ENCODE results near the gene PACS1.
"Not testable (repeated sequence)": the region's sequence is repeated elsewhere in the genome, so short reads cannot be mapped to it uniquely, and the experiment has no call there.

PACS1 gene

GRCh38 chr11:66230156-66230555 is 160.1 kb downstream of the PACS1 start:
- no peak for DNase-seq

- DNase-seq = no peak
Observed at GRCh38 chr11:66230978-66231377, 160.9 kb downstream of the PACS1 start.

GRCh38 chr11:66231561-66231960 is 161.5 kb downstream of the PACS1 start:
- no peak for DNase-seq

DNA sequence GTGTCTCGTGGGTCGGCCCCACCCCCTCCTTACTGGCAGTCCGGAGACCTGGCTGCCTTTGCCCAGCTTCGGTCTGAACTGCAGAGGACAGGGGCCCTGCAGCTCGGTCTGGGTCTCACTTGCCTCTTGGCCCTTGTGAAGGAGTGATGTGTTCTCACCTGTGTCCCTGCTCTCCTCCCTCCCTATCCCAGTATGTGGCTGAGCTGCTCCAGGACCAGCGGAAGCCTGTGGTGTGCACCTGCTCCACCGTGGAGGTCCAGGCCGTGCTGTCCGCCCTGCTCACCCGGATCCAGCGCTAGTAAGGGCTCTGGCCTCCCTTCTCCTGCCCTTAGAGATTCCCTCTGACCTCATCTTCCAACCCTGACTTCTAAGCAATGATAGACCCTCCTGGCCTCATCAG is 162.7 kb downstream of the PACS1 start:
- no peak for DNase-seq

DNA sequence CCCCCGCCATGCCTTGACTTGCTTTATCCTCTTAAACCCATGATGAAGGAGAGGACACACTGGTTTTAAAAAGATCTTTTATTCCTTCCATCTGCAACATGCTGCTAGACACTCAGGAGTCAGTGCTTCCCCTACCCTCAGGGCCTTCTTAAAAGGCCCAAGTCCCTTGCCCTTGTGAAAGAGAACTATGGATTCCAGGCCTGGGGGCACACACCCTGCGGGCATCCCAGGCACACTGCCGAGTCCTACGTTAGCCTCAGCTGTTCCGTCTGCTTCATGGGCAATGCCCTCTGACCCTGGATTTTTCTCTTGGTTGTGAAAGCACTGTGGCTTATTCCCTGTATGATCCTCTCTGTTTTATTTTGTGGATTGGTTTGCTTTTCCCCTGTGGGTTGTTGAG is 163.2 kb downstream of the PACS1 start:
- no peak for DNase-seq

- DNase-seq = no peak
Observed at GRCh38 chr11:66235141-66235540, 165.1 kb downstream of the PACS1 start.

DNA sequence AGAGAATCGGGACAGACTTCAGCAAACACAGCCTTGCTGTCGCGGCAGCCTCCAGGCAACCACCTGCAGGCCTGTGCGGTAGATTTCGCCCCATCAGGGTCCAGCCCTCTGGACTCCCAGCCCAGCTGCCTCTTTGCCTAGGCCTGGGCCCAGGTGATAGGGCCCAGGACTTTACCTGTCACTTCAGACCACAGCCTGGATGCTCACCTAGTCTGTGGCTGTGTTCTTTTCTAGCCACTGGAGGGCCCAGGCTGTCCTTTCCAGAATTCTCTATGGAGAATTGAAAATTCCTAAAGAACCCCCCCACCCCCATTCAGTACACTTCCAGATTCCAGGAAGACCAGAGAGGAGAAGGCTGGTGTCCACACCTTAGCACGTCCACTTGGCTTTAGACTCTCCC is 167.8 kb downstream of the PACS1 start:
- no peak for DNase-seq

GRCh38 chr11:66238786-66239413 is 168.8 kb downstream of the PACS1 start:
- DNase-seq = no peak

- no peak for DNase-seq
Observed at GRCh38 chr11:66239511-66239910, 169.4 kb downstream of the PACS1 start.

- no peak for DNase-seq
Observed at GRCh38 chr11:66239998-66240780, 170.1 kb downstream of the PACS1 start.

GRCh38 chr11:66240781-66241136 is 170.7 kb downstream of the PACS1 start:
- DNase-seq = no peak

DNA sequence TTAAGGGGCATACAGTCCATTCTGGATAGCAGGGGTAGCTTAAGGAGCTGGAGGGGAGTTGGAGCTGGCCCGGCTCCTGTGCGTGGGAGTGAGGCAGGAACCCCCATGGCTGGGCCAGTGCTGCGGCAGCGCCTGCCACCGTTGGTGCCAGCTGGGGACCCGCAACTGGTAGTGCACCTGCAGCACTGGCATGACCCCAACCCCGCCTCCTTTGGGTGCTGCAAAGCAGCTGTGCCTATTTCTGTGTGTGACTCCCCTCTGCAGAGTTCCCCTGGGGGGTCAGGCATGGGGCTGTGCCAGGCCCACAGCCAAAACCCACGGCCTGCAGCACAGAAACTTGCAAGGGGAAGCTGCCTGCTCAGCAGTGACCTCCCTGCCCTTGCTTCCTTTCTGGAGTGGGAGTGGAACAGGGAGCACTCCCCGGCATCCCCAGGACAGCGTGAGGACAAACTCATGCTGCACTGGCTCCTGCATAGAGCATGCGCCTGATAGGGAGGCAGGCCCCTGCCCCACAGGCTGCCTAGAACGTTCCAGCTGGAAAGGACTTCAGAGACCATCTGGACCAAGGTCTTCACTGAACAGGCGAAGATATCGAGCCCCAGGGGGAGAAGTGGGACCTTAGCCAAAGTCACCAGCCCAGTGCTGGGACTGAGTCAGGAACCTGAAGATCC is 172.2 kb downstream of the PACS1 start:
- no peak for DNase-seq

- no peak for DNase-seq
Observed at GRCh38 chr11:66243782-66244535, 173.9 kb downstream of the PACS1 start.

- no peak for DNase-seq
Observed at GRCh38 chr11:66247295-66247694, 177.2 kb downstream of the PACS1 start.

DNA sequence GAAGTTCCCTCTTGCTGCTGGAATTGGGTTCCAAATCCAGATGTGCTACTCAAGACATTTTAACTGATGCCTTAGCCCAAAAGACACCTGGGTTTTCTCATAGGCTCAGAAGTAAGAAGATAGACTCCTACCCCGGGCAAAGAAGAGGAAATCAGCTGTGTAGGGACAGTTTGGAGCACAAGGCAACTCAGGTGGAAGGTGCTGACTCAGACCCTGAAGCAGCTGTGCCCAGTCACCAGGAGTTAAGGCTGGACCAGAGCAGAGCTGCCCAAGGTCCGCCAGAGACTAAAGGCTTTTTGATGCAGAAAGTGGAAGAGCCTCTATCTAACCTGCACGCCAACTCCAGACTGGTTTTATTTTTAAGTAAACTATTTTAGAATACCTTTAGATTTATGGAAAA is 177.7 kb downstream of the PACS1 start:
- no peak for DNase-seq

GRCh38 chr11:66248903-66249302 is 178.8 kb downstream of the PACS1 start:
- DNase-seq = no peak

- DNase-seq = no peak
Observed at GRCh38 chr11:66251809-66252208, 181.7 kb downstream of the PACS1 start.

DNA sequence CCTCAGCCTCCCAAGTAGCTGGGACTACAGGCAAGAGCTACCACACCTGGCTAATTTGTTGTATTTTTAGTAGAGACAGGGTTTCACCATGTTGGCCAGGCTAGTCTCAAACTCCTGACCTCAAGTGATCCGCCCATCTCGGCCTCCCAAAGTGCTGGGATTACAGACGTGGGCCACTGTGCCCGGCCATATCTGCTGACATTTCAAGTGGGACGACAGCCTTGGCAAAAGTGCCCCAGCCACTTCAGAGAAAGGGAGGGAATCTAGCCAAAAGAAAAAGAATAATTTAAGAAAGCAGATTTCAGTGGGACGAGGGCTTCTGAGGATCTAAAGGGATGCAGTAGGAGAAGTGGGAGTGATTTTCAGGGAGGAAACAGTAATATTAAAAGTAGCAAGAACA is 183.0 kb downstream of the PACS1 start:
- DNase-seq = not testable (repeated sequence)

DNA sequence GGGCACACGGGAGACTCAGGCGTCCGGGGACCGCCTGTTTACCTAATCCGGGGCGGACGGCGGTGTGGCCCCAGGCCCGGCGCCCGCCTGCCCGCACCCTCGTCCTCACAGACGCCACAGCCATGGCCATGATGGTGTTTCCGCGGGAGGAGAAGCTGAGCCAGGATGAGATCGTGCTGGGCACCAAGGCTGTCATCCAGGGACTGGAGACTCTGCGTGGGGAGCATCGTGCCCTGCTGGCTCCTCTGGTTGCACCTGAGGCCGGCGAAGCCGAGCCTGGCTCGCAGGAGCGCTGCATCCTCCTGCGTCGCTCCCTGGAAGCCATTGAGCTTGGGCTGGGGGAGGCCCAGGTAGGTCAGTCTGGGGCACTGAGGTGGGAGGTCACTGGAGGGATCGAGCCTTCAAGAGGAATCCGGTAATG is 188.4 kb downstream of the PACS1 start:
- no peak for DNase-seq

DNA sequence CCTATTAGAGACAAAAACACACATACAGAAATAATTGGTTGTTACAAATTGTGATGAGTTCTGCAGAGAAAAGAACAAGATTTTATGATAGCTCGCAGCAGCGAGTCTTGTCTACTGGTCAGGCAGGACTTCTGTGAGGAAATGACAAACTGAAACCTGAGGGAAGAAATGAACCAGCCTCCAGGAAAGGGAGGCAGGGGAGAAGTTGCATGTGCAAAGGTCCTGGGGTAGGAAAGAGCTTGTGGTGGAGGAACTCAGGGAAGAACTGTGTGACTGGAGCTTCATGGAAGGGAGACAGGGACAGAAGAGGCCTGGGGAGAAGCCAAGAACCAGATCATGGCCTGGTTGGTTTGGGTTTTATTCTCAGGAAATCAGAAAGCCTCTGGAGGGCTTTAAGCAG is 189.2 kb downstream of the PACS1 start:
- no peak for DNase-seq

DNA sequence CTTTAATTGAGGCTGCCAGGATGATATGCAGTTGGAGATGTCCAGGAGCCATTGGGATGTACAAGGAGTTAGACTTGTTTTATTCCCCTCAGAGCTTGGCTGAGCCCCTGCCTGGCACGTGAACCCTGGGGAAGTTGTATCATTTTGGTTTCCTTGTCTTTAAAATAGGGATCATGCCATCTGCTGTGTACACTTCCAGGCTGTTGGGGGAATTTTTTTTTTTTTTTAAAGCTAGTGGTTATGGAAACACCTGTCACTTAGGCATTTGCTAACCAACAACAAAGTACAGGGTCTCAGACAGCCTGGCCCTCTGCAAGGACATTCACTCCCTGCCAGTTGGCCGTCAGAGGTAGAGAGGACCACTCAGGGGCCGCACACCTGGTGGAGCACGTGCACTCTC is 189.9 kb downstream of the PACS1 start:
- no peak for DNase-seq

DNA sequence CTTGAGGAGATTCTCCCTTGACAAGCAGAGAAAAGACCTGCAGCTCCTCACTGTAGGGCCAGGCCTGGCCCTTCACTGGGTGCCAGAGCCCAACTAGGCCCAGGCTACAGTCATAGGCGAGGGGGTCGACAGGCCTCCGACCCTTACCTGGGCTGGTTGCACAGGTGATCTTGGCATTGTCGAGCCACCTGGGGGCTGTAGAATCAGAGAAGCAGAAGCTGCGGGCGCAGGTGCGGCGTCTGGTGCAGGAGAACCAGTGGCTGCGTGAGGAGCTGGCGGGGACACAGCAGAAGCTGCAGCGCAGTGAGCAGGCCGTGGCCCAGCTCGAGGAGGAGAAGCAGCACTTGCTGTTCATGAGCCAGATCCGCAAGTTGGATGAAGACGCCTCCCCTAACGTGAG is 191.5 kb downstream of the PACS1 start:
- DNase-seq = no peak

DNA sequence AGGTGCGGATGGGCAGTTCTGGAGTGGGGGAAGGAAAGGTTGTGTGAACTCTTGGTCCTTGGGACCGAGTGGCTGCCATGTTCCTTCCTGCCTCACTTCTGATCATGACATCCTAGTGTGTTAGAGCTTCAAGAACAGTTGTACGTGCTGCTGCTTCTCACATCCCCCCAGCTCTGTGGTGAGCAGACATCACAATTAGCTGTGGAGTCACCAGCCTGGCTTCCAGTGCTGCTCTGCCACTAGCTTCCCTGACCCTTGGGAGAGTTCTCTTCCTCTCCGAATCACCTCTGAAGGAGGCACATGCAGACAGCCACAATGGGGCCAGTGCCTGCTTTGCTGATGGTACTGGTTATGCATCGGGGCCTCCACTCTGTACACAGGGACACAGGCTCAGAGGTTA is 192.1 kb downstream of the PACS1 start:
- DNase-seq = no peak
